ENCODE results near the gene LRRTM1.

GRCh38 chr2:80291656-80292055, 12.9 kb downstream of the LRRTM1 start:
- TF ChIP-seq MAX (IDR thresholded peaks at IDR 0.05) (no peak), EGR1 (IDR thresholded peaks at IDR 0.05) (no peak), CEBPB (IDR thresholded peaks at IDR 0.05) (no peak), RAD21 (IDR thresholded peaks at IDR 0.05; ENCODE audit: low read depth) (no peak)
